Activated CD4-positive, alpha-beta T cell treated with anti-CD3 and anti-CD28 coated beads for 36 hours (primary cell): Measurements from ENCODE around the gene DRD4. TPM values are rescaled to one million over a fixed set of nuclear protein-coding genes. Genes with fewer than 3 reads are reported as not detected.
A peak's percentile ranks its signal among the peaks of the same experiment; 100 is the strongest.
"Not testable (repeated sequence)": the region's sequence is repeated elsewhere in the genome, so short reads cannot be mapped to it uniquely, and the experiment has no call there.

Experiments
- ATAC-seq: fragments of 200-7000 bp; cut with Tn5 transposase; one replicate; pipeline ENCODE4 v1.10.0; 2021; ENCODE audit warnings: mild to moderate bottlenecking, moderate library complexity
- CTCF ChIA-PET: fragments of 350-600 bp; sonication (Branson Sonifier 250); formaldehyde crosslinking; loops from one replicate; lab custom pipeline; 2021; ENCODE audit warnings: antibody characterized with exemption; lab: Charles Lee
- POLR2A ChIA-PET: fragments of 350-600 bp; sonication (Branson Sonifier 250); formaldehyde crosslinking; loops from one replicate; lab custom pipeline; 2021; ENCODE audit warnings: antibody characterized with exemption, inconsistent platforms; lab: Charles Lee
- DNase-seq: peaks from one replicate; pipeline ENCODE4 v3.0.0-alpha.2; 2020
- H3K27ac Mint-ChIP-seq: one replicate; pipeline ENCODE4 v1.8.0; 2021; ENCODE audit warnings: mixed read lengths
- H3K27me3 Mint-ChIP-seq: one replicate; pipeline ENCODE4 v1.8.0; 2021; ENCODE audit warnings: mixed read lengths
- H3K36me3 Mint-ChIP-seq: one replicate; pipeline ENCODE4 v1.8.0; 2021; ENCODE audit warnings: low read depth, mixed read lengths
- H3K4me1 Mint-ChIP-seq: one replicate; pipeline ENCODE4 v1.8.0; 2021; ENCODE audit warnings: mixed read lengths
- H3K4me3 Mint-ChIP-seq: one replicate; pipeline ENCODE4 v1.8.0; 2021; ENCODE audit warnings: mild to moderate bottlenecking, moderate library complexity, mixed read lengths
- H3K9me3 Mint-ChIP-seq: one replicate; pipeline ENCODE4 v1.8.0; 2021; ENCODE audit warnings: low read depth, mixed read lengths
- intact Hi-C, 2 experiments: fragments of 100-400 bp; cut with DNase I in 1 of 2; cut with micrococcal nuclease in 1 of 2; formaldehyde crosslinking; loops; one replicate each; pipeline versions ENCODE4 v1.14.2 to v1.15.1; 2022 to 2024; cut with DNase I, micrococcal nuclease
- total RNA-seq, 2 experiments: library from RNA; stranded (reverse); gene quantifications; one replicate each; pipeline ENCODE4 v1.2.3, GENCODE V29; 2021

DRD4 gene
- total RNA-seq, 2 experiments from 2014 or later: 0.30 to 0.47 TPM

DNA sequence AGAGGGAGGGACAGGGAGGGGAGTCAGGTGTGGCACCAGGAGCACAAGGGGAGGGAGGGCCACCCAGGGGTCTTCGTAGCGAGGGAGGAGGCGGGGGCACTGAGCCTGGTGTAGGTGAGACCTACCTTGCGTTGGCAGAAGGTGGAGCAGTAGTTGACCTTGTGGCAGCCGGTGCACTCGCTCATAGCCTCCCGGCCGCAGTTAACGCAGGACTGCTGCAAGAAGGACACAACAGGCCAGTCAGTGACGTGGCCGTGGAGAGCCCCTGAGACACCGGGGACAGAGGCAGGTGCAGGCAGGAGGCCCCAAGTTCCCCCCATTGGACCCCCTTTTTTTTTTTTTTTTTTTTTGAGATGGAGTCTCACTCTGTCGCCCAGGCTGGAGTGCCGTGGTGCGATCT is 16.8 kb downstream of the DRD4 start:
- intact Hi-C loops: no loop called here
- CTCF ChIA-PET: no interaction called here

DNA sequence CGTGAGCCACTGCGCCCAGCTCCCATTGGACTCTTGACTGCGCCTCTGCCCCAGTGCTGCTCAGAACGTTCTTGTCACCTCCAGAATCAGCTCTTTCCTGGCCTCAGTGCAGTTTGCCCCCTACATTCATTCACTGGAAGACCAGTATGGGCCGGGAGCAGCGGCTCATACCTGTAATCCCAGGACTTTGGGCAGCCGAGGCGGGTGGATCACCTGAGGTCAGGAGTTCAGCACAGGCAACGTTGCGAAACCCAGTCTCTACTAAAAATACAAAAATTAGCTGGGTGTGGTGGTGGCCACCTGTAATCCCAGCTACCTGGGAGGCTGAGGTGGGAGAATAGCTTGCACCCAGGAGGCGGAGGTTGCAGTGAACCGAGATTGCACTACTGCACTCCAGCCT is 17.4 kb downstream of the DRD4 start:
- ChIA-PET POLR2A (interaction anchor here (0.7 kb wide), 1 partner anchor 153 kb away, joined by 3 read pairs; no protein-coding TSS in a partner anchor), CTCF (interaction anchor here (0.6 kb wide), 1 partner anchor 243 kb away, joined by 4 read pairs; no protein-coding TSS in a partner anchor)
- ATAC-seq, H3K9me3 Mint-ChIP-seq, H3K27ac Mint-ChIP-seq, DNase-seq, intact Hi-C loops, H3K4me3 Mint-ChIP-seq, H3K27me3 Mint-ChIP-seq, H3K4me1 Mint-ChIP-seq: not testable (repeated sequence)
- H3K36me3 Mint-ChIP-seq: peaks cover 13% of the 10 kb centered on the region

More for the DNA sequence above, 16.8 kb downstream of the DRD4 start:
- no peak overlapping the region for H3K4me3 Mint-ChIP-seq
- H3K9me3 Mint-ChIP-seq: no peaks in the 10 kb centered on the region
- H3K4me1 Mint-ChIP-seq: no peaks in the 10 kb centered on the region
- H3K27ac Mint-ChIP-seq: no peak overlapping the region
- ATAC-seq (no peak), DNase-seq (no peak)
- no peaks in the 10 kb centered on the region for H3K27me3 Mint-ChIP-seq
- POLR2A ChIA-PET: interaction anchor here (0.7 kb wide), 1 partner anchor 152 kb away, joined by 3 read pairs; no protein-coding TSS in a partner anchor
- peaks cover 13% of the 10 kb centered on the region for H3K36me3 Mint-ChIP-seq

DNA sequence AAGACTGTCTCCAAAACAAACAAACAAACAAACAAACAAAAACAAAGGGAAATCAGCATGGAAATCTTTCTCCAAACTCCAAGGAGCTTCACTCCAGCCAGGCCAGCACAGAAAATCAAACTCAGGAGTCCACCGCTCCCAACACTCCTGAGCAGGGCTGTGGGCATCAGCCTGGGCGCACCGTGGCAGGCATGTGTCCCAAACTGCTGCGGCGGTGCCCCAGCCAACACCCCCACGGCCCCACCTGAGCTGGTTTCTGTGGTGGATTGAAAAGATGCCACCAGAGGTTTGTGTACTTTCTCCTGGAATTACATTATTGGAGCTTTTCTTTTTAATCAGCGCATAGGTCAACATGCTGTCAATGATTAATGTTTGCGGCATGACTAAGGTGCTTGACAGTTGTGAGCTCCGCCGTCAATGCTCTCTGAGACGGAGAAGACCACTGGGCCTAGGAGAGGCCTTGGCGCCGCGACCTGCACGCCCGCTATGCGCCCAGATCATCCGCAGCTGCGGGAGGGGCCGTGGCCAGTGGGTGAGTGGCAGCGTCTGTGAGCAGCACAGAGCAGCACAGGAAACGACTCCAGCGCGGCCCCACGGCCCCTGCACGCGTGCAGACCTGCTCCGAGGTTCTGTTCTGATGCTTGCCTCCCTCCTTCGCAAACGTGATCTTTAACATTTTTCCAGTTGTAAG is 18.1 kb downstream of the DRD4 start:
- Mint-ChIP-seq H3K36me3 (peaks cover 13% of the 10 kb centered on the region), H3K4me1 (no peaks in the 10 kb centered on the region), H3K27me3 (no peaks in the 10 kb centered on the region), H3K9me3 (no peaks in the 10 kb centered on the region), H3K4me3 (no peak overlapping the region), H3K27ac (no peak overlapping the region)
- ChIA-PET POLR2A (no interaction called here), CTCF (interaction anchor here (0.6 kb wide), 1 partner anchor 243 kb away, joined by 4 read pairs; no protein-coding TSS in a partner anchor)
- intact Hi-C loops: no loop called here
- no peak for DNase-seq
- ATAC-seq: no peak

DNA sequence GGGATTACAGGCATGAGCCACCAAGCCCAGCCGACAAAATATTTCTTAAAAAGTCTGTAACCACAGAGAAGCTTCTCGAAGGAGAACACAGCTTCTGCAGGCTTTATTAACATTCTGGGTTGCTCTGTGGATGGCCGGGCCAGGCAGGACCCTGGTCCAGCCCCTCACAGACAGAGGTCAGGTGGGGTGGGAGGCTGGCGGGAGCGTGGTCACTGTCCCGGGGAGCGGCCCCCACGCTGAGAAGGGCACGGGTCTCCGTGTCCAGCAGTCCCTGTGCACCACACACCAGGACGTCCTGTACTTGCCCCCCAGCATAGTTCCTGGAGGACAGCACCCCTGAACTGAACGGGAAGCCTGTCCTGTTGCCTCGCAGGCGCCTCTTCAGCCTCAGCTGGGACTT is 19.4 kb downstream of the DRD4 start:
- no peak overlapping the region for H3K27ac Mint-ChIP-seq
- POLR2A ChIA-PET: no interaction called here
- no peak overlapping the region for H3K4me3 Mint-ChIP-seq
- H3K27me3 Mint-ChIP-seq: no peaks in the 10 kb centered on the region
- no peaks in the 10 kb centered on the region for H3K9me3 Mint-ChIP-seq
- H3K4me1 Mint-ChIP-seq: no peaks in the 10 kb centered on the region
- DNase-seq (no peak), ATAC-seq (no peak)
- H3K36me3 Mint-ChIP-seq: peaks cover 11% of the 10 kb centered on the region
- CTCF ChIA-PET: no interaction called here
- intact Hi-C loops: no loop called here

DNA sequence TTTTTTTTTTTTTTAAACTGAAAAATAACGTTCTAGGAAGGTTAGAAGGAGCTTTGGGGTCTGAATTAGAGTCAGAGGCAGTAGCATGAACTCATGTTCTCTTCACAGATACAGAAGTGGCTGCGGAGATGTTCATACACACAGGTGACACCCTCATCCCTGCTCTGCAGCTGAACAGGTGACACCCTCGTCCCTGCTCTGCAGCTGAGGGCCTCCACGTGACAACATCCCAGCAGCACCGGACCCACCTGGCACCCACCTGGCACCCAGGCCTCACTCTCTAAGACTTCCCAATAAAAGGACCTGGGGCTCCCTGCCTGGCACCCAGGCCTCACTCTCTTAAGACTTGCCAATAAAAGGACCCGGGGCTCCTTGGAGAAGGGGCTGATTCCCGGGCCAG is 19.8 kb downstream of the DRD4 start:
- DNase-seq: no peak
- Mint-ChIP-seq H3K4me3 (no peak overlapping the region), H3K27ac (no peak overlapping the region), H3K9me3 (no peaks in the 10 kb centered on the region), H3K27me3 (no peaks in the 10 kb centered on the region), H3K36me3 (peaks cover 11% of the 10 kb centered on the region), H3K4me1 (no peaks in the 10 kb centered on the region)
- POLR2A ChIA-PET: no interaction called here
- intact Hi-C loops: no loop called here
- no peak for ATAC-seq
- CTCF ChIA-PET: no interaction called here

DNA sequence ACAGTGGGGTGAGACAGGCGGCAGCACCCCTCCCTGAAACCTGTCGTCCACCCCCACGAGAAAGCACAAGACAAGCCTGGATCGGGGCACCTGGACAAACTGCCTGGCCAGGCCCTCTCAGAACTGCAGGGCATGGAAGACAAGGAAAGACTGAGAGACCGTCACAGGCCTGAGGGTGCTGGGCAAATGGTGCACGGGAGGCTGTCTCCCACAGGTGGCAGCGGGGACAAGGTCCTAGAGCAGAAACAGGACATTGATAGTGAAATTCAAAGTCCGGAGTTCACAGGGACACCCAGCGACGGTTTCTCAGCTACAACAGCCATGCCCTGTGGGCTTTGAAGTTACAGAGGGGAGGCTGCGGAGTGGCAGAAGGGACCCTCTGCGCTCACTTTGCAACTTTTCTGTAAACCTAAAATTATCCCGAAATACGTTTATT is 20.6 kb downstream of the DRD4 start:
- DNase-seq (no peak), ATAC-seq (no peak)
- no peak overlapping the region for H3K4me3 Mint-ChIP-seq
- CTCF ChIA-PET: interaction anchor here (0.7 kb wide), 1 partner anchor 25 kb away, joined by 4 read pairs; no protein-coding TSS in a partner anchor
- H3K4me1 Mint-ChIP-seq: no peaks in the 10 kb centered on the region
- no peaks in the 10 kb centered on the region for H3K9me3 Mint-ChIP-seq
- intact Hi-C loops: no loop called here
- POLR2A ChIA-PET: no interaction called here
- peaks cover 10% of the 10 kb centered on the region for H3K36me3 Mint-ChIP-seq
- no peaks in the 10 kb centered on the region for H3K27me3 Mint-ChIP-seq
- H3K27ac Mint-ChIP-seq: no peak overlapping the region

DNA sequence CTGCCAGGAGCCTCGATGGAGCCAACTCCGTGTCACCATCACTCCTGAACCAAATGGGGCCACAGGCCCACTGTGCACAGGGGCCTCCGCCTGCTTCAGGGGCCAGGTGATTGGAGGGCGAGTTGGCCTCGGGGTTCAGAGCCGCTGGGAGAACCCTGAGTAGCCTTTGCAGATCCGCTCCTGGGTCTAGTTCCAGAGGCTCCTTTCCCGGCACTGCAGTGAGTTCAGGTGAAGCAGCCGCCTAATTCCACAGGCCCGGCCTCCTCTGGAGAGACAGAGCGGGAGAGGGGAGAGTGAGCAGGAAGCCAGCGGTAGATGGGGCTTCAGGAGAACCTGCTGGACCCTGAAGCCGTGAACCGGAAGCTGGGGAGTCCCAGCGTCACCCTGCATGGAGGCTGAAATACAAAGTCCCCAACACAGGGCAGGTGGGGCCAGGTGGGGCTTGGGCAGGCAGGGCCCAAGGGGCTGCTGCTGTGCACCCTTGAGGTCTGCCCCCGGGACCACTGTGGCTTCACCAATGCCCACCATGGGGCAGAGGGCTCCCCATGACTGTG is 22.5 kb downstream of the DRD4 start:
- H3K9me3 Mint-ChIP-seq: no peaks in the 10 kb centered on the region
- ATAC-seq (no peak), DNase-seq (no peak)
- H3K27ac Mint-ChIP-seq: no peak overlapping the region
- intact Hi-C loops: loop anchor here in 1 of 2 experiments (5.0 kb wide), 1 partner anchor 63 kb away; no protein-coding TSS in a partner anchor
- H3K4me3 Mint-ChIP-seq: no peak overlapping the region
- H3K27me3 Mint-ChIP-seq: no peaks in the 10 kb centered on the region
- CTCF ChIA-PET: no interaction called here
- H3K36me3 Mint-ChIP-seq: peaks cover 9% of the 10 kb centered on the region
- no peaks in the 10 kb centered on the region for H3K4me1 Mint-ChIP-seq
- POLR2A ChIA-PET: no interaction called here

DNA sequence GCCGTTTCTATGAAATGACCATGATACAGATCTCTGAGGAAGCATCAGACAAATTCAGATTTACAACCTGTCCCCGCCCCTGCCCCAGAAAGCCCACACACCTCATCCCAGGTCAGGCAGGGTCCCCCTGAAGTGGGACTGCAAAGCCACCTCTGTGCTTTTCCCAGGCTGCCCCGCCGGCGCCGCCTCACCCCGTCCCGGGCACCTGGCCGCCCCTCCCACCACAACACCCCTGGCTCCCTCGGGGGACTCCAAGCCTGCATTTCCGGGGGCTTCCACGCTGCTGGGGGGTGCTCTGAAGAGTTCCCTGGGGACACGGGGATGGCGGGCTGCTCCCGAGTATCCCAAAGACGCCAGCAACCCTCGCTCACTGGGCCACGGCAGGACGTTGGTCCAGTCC is 23.2 kb downstream of the DRD4 start:
- POLR2A ChIA-PET: no interaction called here
- H3K4me1 Mint-ChIP-seq: no peaks in the 10 kb centered on the region
- peaks cover 10% of the 10 kb centered on the region for H3K36me3 Mint-ChIP-seq
- ATAC-seq (no peak), DNase-seq (no peak)
- no peak overlapping the region for H3K27ac Mint-ChIP-seq
- intact Hi-C loops: loop anchor here in 1 of 2 experiments (5.0 kb wide), 1 partner anchor 62 kb away; no protein-coding TSS in a partner anchor
- no peaks in the 10 kb centered on the region for H3K9me3 Mint-ChIP-seq
- no peaks in the 10 kb centered on the region for H3K27me3 Mint-ChIP-seq
- H3K4me3 Mint-ChIP-seq: no peak overlapping the region
- CTCF ChIA-PET: interaction anchor here (1.3 kb wide), 1 partner anchor 14 kb away, joined by 4 read pairs; no protein-coding TSS in a partner anchor

DNA sequence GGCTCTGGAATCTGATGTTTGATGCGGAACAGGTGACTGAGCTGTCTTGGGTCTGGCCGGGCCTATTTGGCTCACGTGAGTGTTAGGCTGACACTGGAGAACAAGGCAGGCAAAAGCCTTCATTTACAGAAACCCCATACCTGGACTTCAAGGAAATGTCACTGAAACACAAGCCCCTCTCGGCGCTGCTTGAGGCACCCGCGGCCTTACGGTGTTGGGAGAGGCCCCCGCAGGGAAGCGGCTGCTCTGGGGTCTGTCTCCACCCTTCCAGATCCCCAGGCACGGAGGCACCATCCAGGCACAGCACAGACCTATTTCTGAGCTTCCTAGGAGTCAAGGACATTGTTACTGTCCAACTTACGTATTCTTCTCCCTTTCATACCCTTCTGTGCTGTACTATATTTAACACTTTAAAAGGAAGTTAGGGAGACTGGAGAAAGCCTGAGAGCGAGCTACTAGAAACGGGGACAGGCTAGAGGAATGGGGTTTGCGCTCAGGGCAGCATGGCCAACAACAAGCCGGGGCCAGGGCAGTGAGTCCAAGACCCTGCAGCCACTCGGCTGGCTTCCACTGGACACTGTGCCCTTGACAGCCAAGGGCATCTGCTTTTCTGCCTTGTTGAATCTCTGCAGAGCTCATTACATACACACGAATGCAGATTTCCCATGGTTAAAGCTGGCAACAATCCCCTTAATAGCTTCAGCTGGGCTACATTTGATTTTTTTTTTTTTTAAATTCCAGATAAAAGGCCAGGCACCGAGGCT is 23.8 kb downstream of the DRD4 start:
- Mint-ChIP-seq H3K4me3 (no peak overlapping the region), H3K9me3 (no peaks in the 10 kb centered on the region), H3K27ac (no peak overlapping the region), H3K4me1 (no peaks in the 10 kb centered on the region), H3K36me3 (peaks cover 11% of the 10 kb centered on the region), H3K27me3 (no peaks in the 10 kb centered on the region)
- no peak for DNase-seq
- ChIA-PET CTCF (interaction anchor here (1.3 to 1.9 kb wide), 2 partner anchors 13 to 66 kb away, joined by 4 to 7 read pairs; no protein-coding TSS in a partner anchor), POLR2A (interaction anchor here (0.6 kb wide), 1 partner anchor 82 kb away, joined by 3 read pairs; no protein-coding TSS in a partner anchor)
- no peak for ATAC-seq
- intact Hi-C loops: loop anchor here in 1 of 2 experiments (5.0 kb wide), 1 partner anchor 61 kb away; no protein-coding TSS in a partner anchor

DNA sequence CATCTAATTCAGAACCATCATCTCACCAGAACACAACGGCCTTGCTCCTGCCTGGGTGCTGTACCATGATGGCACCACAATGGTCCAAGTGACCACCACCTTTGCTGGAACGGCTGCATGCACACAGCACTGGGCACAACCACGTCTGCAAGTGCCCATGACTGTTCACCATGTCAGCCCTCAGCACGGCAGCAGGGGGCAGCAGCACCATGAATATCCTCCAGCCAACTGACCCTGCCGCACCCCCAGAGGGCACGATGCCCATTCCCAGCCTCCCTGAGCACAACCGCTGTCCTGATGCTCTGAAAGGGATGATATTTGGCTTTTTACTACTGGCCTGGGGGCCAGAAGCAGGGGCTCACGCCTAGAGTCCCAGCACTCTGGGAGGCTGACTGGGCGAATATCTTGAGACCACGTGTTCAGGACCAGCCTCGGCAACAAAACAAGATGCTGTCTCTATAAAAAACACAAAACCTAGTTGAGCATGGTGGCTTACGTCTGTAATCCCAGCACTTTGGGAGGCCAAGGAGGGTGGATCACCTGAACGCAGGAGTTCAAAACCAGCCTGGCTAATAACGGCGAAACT is 25.7 kb downstream of the DRD4 start:
- Mint-ChIP-seq H3K27ac (no peak overlapping the region), H3K4me3 (no peak overlapping the region), H3K4me1 (no peaks in the 10 kb centered on the region), H3K9me3 (no peaks in the 10 kb centered on the region), H3K27me3 (no peaks in the 10 kb centered on the region), H3K36me3 (peaks cover 16% of the 10 kb centered on the region)
- ATAC-seq (peak; percentile 85), DNase-seq (peak; percentile 68)
- ChIA-PET POLR2A (no interaction called here), CTCF (interaction anchor here (1.9 kb wide), 1 partner anchor 64 kb away, joined by 7 read pairs; no protein-coding TSS in a partner anchor)
- intact Hi-C loops: loop anchor here (1.0 to 5.0 kb wide), 3 partner anchors 60 to 66 kb away; no protein-coding TSS in a partner anchor
